ENCODE results near the gene CDK14.
"Not testable (repeated sequence)": the region's sequence is repeated elsewhere in the genome, so short reads cannot be mapped to it uniquely, and the experiment has no call there.

Gene CDK14

GRCh38 chr7:90720984-90721760, 125.1 kb downstream of the CDK14 start:
- Histone ChIP-seq H3K27ac (ENCODE audit: low read depth, low read length) (peak overlapping the region; percentile 2), H3K9ac (ENCODE audit: low read depth, low read length) (no peak overlapping the region), H3K9me3 (ENCODE audit: control insufficient read depth, insufficient read depth, low read length) (no peaks in the 10 kb centered on the region), H3K4me3 (ENCODE audit: low read depth, low read length) (no peak overlapping the region), H3K36me3 (ENCODE audit: control insufficient read depth, insufficient read depth, low read length) (no peaks in the 10 kb centered on the region), H3K27me3 (ENCODE audit: control insufficient read depth, insufficient read depth, low read length) (no peaks in the 10 kb centered on the region), H3K4me1 (ENCODE audit: control insufficient read depth, insufficient read depth, low read length) (peaks cover 11% of the 10 kb centered on the region)

DNA sequence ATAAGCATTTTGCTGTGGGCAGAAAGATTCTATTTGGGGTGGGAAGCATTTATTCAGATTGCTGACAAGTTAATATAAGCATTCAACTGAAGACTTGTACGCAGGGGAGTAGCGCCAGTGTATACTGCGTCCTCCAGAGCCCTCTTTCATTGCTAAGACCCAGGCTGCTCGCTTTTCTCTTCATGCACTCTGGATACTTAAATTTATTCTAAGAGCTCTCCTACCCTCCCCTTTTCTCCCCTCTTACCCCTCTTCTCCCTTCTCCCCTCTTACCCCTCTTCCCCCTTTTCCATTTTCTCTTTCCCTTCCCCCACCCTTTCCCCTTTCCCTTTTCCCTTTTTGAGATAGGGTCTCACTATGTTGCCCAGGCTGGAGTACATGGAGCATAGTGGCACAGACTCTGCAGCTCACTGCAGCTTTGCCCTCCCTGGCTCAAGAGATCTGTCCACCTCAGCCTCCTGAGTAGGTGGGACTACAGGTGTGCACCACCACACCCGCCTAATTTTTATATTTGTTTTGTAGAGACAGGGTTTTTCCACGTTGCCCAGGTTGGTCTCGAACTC, 125.8 kb downstream of the CDK14 start:
- no peak overlapping the region for H3K9ac ChIP-seq (ENCODE audit: low read depth, low read length)
- H3K27ac ChIP-seq (ENCODE audit: low read depth, low read length), result no peak overlapping the region
- no peaks in the 10 kb centered on the region for H3K36me3 ChIP-seq (ENCODE audit: control insufficient read depth, insufficient read depth, low read length)
- no peak overlapping the region for H3K4me3 ChIP-seq (ENCODE audit: low read depth, low read length)
- H3K27me3 ChIP-seq (ENCODE audit: control insufficient read depth, insufficient read depth, low read length), result no peaks in the 10 kb centered on the region
- peaks cover 19% of the 10 kb centered on the region for H3K4me1 ChIP-seq (ENCODE audit: control insufficient read depth, insufficient read depth, low read length)
- H3K9me3 ChIP-seq (ENCODE audit: control insufficient read depth, insufficient read depth, low read length), result no peaks in the 10 kb centered on the region

GRCh38 chr7:90723233-90723632, 127.1 kb downstream of the CDK14 start:
- no peak overlapping the region for H3K9ac ChIP-seq (ENCODE audit: low read depth, low read length)
- no peaks in the 10 kb centered on the region for H3K27me3 ChIP-seq (ENCODE audit: control insufficient read depth, insufficient read depth, low read length)
- no peaks in the 10 kb centered on the region for H3K36me3 ChIP-seq (ENCODE audit: control insufficient read depth, insufficient read depth, low read length)
- no peaks in the 10 kb centered on the region for H3K9me3 ChIP-seq (ENCODE audit: control insufficient read depth, insufficient read depth, low read length)
- peaks cover 24% of the 10 kb centered on the region for H3K4me1 ChIP-seq (ENCODE audit: control insufficient read depth, insufficient read depth, low read length)
- H3K27ac ChIP-seq (ENCODE audit: low read depth, low read length), result no peak overlapping the region
- H3K4me3 ChIP-seq (ENCODE audit: low read depth, low read length), result no peak overlapping the region

- H3K4me3 ChIP-seq (ENCODE audit: low read depth, low read length), result no peak overlapping the region
- no peaks in the 10 kb centered on the region for H3K9me3 ChIP-seq (ENCODE audit: control insufficient read depth, insufficient read depth, low read length)
- H3K27ac ChIP-seq (ENCODE audit: low read depth, low read length), result no peak overlapping the region
- H3K4me1 ChIP-seq (ENCODE audit: control insufficient read depth, insufficient read depth, low read length), result peaks cover 24% of the 10 kb centered on the region
- H3K9ac ChIP-seq (ENCODE audit: low read depth, low read length), result no peak overlapping the region
- H3K36me3 ChIP-seq (ENCODE audit: control insufficient read depth, insufficient read depth, low read length), result no peaks in the 10 kb centered on the region
- H3K27me3 ChIP-seq (ENCODE audit: control insufficient read depth, insufficient read depth, low read length), result no peaks in the 10 kb centered on the region
Observed at GRCh38 chr7:90723866-90724265, 127.7 kb downstream of the CDK14 start.

DNA sequence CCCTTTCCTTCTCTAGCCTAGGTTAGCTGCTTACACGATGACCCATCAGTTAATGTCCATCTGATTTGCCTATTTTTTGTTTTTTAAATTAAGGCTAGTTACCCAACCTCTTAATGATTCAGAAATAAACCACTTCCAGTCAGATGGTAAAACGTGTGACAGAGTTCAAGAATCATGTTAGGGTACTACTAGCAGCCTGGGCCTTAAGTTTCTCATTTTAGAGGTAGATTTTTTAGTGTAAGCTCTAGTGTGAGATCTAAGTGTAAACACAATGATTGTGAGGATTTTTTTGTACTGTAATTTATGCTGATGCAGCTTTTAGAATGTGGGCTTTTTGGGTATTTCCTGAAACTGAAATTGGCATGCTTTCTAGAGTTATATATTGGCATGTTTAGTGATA, 130.0 kb downstream of the CDK14 start:
- H3K9ac ChIP-seq (ENCODE audit: low read depth, low read length), result no peak overlapping the region
- no peaks in the 10 kb centered on the region for H3K27me3 ChIP-seq (ENCODE audit: control insufficient read depth, insufficient read depth, low read length)
- H3K9me3 ChIP-seq (ENCODE audit: control insufficient read depth, insufficient read depth, low read length), result no peaks in the 10 kb centered on the region
- H3K36me3 ChIP-seq (ENCODE audit: control insufficient read depth, insufficient read depth, low read length), result no peaks in the 10 kb centered on the region
- H3K4me3 ChIP-seq (ENCODE audit: low read depth, low read length), result no peak overlapping the region
- H3K27ac ChIP-seq (ENCODE audit: low read depth, low read length), result peak overlapping the region; percentile 57
- H3K4me1 ChIP-seq (ENCODE audit: control insufficient read depth, insufficient read depth, low read length), result peaks cover 24% of the 10 kb centered on the region

DNA sequence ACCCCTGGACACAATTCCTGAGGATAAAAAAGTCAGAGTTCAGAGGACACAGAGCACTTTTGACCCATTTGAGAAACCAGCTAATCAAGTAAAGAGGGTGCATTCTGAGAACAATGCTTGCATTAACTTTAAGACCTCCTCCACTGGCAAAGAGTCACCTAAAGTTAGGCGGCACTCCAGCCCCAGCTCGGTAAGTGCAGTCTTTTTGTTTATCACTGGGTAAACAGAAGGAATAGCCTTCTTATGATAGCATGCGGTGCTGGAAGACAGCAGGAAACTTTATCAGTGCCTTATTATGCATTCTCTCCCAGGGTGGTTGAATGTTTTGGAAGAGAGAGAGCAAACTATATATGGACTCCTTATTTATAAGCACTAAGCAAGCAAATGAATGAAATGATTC, 130.5 kb downstream of the CDK14 start:
- H3K4me1 ChIP-seq (ENCODE audit: control insufficient read depth, insufficient read depth, low read length), result peaks cover 24% of the 10 kb centered on the region
- no peak overlapping the region for H3K4me3 ChIP-seq (ENCODE audit: low read depth, low read length)
- no peaks in the 10 kb centered on the region for H3K36me3 ChIP-seq (ENCODE audit: control insufficient read depth, insufficient read depth, low read length)
- H3K9me3 ChIP-seq (ENCODE audit: control insufficient read depth, insufficient read depth, low read length), result no peaks in the 10 kb centered on the region
- no peaks in the 10 kb centered on the region for H3K27me3 ChIP-seq (ENCODE audit: control insufficient read depth, insufficient read depth, low read length)
- H3K27ac ChIP-seq (ENCODE audit: low read depth, low read length), result peak overlapping the region; percentile 57
- H3K9ac ChIP-seq (ENCODE audit: low read depth, low read length), result no peak overlapping the region

DNA sequence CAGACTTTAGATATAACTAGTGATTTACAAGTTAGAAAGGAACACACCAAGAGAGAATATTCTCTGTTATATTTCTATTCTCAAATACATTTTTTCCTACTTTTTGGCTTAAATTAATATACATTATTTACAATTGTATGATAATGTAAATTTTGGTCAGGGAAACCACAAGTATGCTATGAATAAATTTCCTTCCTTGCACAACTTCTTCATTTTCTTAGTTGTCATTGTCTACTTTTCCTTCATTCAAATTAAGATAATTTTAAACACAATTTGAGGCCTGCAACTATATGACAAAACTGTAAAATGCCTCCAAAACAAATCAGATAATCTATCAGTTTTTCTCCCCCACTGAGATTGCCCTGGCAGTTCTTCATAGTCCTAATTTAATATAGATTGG, 131.3 kb downstream of the CDK14 start:
- H3K4me3 ChIP-seq (ENCODE audit: low read depth, low read length), result no peak overlapping the region
- H3K4me1 ChIP-seq (ENCODE audit: control insufficient read depth, insufficient read depth, low read length), result peaks cover 24% of the 10 kb centered on the region
- no peaks in the 10 kb centered on the region for H3K36me3 ChIP-seq (ENCODE audit: control insufficient read depth, insufficient read depth, low read length)
- H3K27me3 ChIP-seq (ENCODE audit: control insufficient read depth, insufficient read depth, low read length), result no peaks in the 10 kb centered on the region
- H3K27ac ChIP-seq (ENCODE audit: low read depth, low read length), result no peak overlapping the region
- no peaks in the 10 kb centered on the region; the same call in 1 of the 2 replicates for H3K9me3 ChIP-seq (ENCODE audit: control insufficient read depth, insufficient read depth, low read length)
- H3K9ac ChIP-seq (ENCODE audit: low read depth, low read length), result no peak overlapping the region

DNA sequence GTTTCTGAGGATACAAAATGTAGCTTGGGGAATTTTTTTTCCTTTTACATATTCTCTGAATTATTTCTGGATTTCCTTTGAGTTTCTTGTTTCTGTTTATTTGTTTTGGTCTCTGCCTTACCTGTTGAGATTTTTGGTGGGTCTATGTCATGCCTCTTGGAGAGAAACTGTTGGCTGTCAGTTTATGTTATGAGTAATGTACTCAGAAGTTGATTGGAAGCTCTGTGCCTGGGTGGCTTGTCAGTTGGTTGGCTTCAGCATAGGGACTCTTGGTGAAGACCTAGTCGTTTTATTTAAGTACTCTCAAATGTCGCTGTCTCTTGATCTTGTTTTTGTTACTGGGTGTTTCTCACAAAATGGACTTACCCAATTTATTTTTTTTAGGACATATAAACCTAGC, 132.4 kb downstream of the CDK14 start:
- Histone ChIP-seq H3K36me3 (ENCODE audit: control insufficient read depth, insufficient read depth, low read length) (no peaks in the 10 kb centered on the region), H3K4me3 (ENCODE audit: low read depth, low read length) (no peak overlapping the region), H3K27ac (ENCODE audit: low read depth, low read length) (no peak overlapping the region), H3K9ac (ENCODE audit: low read depth, low read length) (no peak overlapping the region), H3K9me3 (ENCODE audit: control insufficient read depth, insufficient read depth, low read length) (no peaks in the 10 kb centered on the region; the same call in 1 of the 2 replicates), H3K27me3 (ENCODE audit: control insufficient read depth, insufficient read depth, low read length) (no peaks in the 10 kb centered on the region), H3K4me1 (ENCODE audit: control insufficient read depth, insufficient read depth, low read length) (peaks cover 24% of the 10 kb centered on the region)

- H3K9ac ChIP-seq (ENCODE audit: low read depth, low read length); H3K4me3 ChIP-seq (ENCODE audit: low read depth, low read length); H3K27me3 ChIP-seq (ENCODE audit: control insufficient read depth, insufficient read depth, low read length); H3K9me3 ChIP-seq (ENCODE audit: control insufficient read depth, insufficient read depth, low read length); H3K4me1 ChIP-seq (ENCODE audit: control insufficient read depth, insufficient read depth, low read length); H3K36me3 ChIP-seq (ENCODE audit: control insufficient read depth, insufficient read depth, low read length); H3K27ac ChIP-seq (ENCODE audit: low read depth, low read length): not testable (repeated sequence)
Observed at GRCh38 chr7:90735611-90736280, 139.6 kb downstream of the CDK14 start.

- Histone ChIP-seq H3K36me3 (ENCODE audit: control insufficient read depth, insufficient read depth, low read length) (no peaks in the 10 kb centered on the region), H3K27me3 (ENCODE audit: control insufficient read depth, insufficient read depth, low read length) (no peaks in the 10 kb centered on the region), H3K9me3 (ENCODE audit: control insufficient read depth, insufficient read depth, low read length) (no peaks in the 10 kb centered on the region; the same call in 1 of the 2 replicates), H3K9ac (ENCODE audit: low read depth, low read length) (no peak overlapping the region), H3K4me1 (ENCODE audit: control insufficient read depth, insufficient read depth, low read length) (no peaks in the 10 kb centered on the region), H3K27ac (ENCODE audit: low read depth, low read length) (no peak overlapping the region), H3K4me3 (ENCODE audit: low read depth, low read length) (no peak overlapping the region)
Observed at GRCh38 chr7:90736316-90736715, 140.2 kb downstream of the CDK14 start.

Data from HUES48 (cell line).